Measurements from ENCODE around the gene ORAI1.
A peak's percentile ranks its signal among the peaks of the same experiment; 100 is the strongest.
"Not testable (repeated sequence)": the region's sequence is repeated elsewhere in the genome, so short reads cannot be mapped to it uniquely, and the experiment has no call there.

Gene ORAI1

DNA sequence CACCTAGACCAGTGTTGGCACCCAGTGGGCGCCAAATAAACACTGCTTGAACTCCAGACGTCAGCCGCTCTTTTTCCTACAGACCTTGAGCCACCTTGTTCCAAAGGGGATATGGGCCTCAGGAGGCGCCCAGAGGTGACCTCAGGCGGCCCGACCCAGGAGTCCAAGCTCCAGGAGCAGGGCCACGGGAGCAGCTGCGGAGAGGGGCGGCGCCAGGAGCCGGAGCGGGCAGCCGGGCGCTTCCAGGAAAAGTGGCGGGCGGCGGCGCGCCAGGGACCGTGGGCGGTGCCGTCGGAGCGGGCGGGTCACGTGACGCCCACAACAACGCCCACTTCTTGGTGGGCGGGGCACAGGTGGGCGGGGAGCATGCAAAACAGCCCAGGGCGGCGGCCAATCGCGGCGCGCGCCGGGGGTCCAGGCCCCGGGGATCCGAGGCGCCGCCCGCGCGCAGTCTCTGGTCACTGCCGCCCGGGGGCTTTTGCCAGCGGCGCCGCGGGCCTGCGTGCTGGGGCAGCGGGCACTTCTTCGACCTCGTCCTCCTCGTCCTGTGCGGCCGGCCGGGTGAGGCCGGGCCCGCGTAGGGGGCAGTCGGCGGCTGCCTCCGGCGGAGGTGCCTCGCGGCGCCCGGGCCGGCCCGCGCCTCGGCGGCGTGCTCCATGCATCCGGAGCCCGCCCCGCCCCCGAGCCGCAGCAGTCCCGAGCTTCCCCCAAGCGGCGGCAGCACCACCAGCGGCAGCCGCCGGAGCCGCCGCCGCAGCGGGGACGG lies at the start of gene ORAI1:
Gene ORAI1 (plus strand): TSS at position 444 of the 766 bp plus-strand sequence.
- peaks cover 42% of the 10 kb centered on the region for H3K36me3 Mint-ChIP-seq (ENCODE audit: low read depth)
- peak; percentile 98 for DNase-seq

DNA sequence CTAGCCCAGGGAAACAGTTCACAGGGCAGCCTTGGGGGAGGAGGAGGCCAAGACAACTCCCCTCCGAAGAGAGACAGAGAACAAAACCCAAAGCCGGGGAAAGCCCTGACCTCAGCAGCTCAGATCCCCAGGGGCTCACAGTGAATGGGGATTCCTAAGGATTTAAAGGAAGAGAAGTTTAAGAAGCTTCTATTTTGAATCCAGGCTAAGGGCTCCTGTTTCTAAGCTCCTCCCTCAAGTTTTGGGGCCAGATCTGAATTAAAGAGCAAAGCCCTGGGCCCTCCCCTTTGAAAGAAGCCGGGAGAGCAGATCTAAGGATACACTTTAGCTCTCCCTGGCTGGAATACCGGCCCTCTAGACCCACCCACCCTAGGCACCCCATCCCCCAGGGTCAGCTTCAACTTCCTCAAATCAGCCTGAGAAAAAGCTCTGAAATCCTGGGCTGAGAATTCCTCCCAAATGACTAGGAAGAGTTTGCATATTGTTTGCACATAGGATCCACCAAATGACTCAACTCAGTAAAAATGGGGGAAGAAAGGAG lies 49.4 kb upstream of the ORAI1 start:
- Mint-ChIP-seq H3K4me3 (peak overlapping the region; percentile 41), H3K36me3 (ENCODE audit: low read depth) (peaks cover 24% of the 10 kb centered on the region), H3K4me1 (ENCODE audit: low read depth) (peaks cover 24% of the 10 kb centered on the region), H3K27ac (peak overlapping the region; percentile 69), H3K9me3 (no peaks in the 10 kb centered on the region), H3K27me3 (no peaks in the 10 kb centered on the region)
- DNase-seq: no peak

More for the DNA sequence above, at the start of gene ORAI1:
- H3K9me3 Mint-ChIP-seq: no peaks in the 10 kb centered on the region
- H3K27me3 Mint-ChIP-seq: no peaks in the 10 kb centered on the region
- H3K27ac Mint-ChIP-seq: peak within 1 kb of the TSS; percentile 99
- peaks cover 45% of the 10 kb centered on the region for H3K4me1 Mint-ChIP-seq (ENCODE audit: low read depth)
- H3K4me3 Mint-ChIP-seq: peak within 1 kb of the TSS; percentile 94

DNA sequence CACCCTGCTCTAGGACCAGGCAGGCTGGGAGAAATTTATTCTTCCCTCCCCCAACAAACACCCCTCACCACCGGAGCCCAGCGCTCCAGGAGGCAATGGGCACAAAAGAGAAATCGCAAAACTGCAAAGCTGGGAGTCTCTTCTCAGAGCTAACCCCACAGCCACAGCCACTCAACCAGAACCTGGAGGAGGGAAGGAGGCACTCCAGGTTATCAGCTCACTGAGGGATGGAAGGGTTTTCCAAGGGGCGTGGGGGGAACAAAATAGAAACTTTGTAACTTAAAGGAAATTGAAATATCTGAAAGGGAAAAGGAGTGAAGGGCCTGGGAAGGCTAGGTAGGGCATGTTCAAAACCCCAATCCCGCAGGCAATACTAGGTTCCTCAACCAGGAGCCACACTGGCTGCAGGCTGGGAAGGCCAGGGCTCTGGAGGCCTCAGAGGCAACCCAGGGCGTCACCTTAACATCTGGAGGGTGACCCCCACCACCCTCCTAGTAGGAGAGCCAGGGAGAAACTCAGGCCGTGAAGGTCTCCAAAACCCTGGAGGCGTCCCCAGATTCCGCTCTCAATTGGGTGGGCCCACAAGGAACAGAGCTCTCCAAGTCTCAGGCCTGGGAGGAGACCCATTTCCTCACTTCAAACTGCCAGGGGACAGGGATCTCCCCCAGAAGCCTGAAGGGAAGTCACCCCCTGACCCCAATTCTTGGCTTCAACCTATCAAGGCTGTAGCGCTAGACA lies 48.7 kb upstream of the ORAI1 start:
- Mint-ChIP-seq H3K4me3 (peak overlapping the region; percentile 41), H3K9me3 (no peaks in the 10 kb centered on the region), H3K36me3 (ENCODE audit: low read depth) (peaks cover 20% of the 10 kb centered on the region), H3K27me3 (no peaks in the 10 kb centered on the region), H3K4me1 (ENCODE audit: low read depth) (peaks cover 29% of the 10 kb centered on the region), H3K27ac (peak overlapping the region; percentile 69)
- DNase-seq: no peak

DNA sequence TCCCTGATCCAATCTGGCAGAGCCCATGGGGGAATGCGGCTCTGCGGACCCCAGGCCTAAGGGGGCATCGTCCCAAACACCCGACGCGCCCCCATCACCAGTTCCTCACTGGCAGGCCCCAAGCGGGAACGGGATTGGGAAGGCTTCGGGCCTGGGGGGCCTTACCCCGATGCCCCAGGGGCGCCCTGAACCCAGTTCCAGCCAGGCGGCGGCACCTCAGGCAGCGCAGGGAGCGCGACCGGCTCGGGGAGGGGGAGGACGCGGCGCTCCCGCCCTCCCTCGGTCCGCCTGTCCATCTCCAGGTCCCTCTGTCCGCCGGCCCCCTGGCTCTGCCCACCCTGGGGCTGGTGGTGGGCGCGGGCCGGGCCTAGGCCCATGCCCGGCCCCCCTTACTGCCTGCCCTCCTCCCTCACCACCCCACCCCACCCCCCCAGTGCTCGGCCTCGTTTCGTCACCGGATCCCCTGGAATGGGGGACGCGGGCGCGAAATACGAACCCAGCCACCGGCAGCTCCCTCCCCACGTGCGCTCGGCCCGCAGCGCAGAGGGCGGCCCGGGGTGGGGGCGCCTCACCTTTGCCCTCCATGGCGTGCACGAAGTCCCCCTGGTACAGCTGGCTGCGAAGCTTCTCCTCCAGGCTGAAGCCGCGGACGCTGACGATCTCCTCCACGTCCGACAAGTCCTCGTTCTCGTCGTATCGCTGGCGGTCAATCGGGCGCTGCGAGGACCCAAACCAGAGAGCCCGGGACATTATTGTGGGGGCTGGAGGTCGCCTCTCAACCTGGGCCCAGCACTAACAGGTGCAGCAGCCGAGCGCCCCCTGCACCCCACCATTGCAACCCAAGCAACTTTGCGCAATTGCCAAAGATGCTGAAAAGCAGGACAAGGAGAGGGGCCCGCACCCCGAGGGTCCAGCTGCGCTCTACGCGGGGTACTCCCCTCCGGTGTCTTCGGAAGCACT lies 47.8 kb upstream of the ORAI1 start:
- peaks cover 20% of the 10 kb centered on the region for H3K36me3 Mint-ChIP-seq (ENCODE audit: low read depth)
- no peak for DNase-seq
- H3K27ac Mint-ChIP-seq: peak overlapping the region; percentile 83
- H3K27me3 Mint-ChIP-seq: no peaks in the 10 kb centered on the region
- peak overlapping the region; percentile 91 for H3K4me3 Mint-ChIP-seq
- H3K9me3 Mint-ChIP-seq: no peaks in the 10 kb centered on the region
- peaks cover 35% of the 10 kb centered on the region for H3K4me1 Mint-ChIP-seq (ENCODE audit: low read depth)

DNA sequence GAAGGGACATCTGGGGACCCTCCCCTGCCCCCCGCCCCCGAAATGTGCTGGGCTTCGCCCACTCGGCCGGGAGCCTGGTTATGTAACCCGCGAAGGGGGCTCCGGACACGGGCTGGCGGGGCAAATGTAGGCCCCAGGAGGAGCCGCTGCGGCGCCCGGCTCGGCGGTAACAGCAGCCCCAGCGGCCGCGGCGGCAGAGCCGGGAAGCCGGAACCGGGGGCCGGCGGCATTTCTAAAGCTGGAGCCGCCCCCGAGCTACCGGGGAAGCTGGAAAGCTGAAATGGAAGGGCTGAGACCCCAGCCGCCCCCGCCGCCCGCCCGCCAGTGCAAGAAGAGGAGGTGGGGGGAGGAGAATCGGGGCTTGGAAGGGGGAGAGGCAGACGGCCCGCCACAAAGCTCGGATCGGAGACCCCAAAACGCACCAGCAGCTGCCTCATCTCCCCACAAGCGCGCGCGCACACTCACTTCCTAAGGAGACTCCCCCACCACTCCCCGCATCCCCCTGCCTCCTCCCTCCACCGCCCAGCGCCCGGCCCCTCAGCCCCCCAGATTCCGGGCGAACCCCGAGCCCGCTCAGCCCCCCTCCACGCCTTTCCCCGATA lies 47.0 kb upstream of the ORAI1 start:
- H3K4me1 Mint-ChIP-seq (ENCODE audit: low read depth): peaks cover 37% of the 10 kb centered on the region
- H3K4me3 Mint-ChIP-seq: peak overlapping the region; percentile 91
- DNase-seq: peak; percentile 70
- peak overlapping the region; percentile 93 for H3K27ac Mint-ChIP-seq
- H3K9me3 Mint-ChIP-seq: no peaks in the 10 kb centered on the region
- no peaks in the 10 kb centered on the region for H3K27me3 Mint-ChIP-seq
- peaks cover 14% of the 10 kb centered on the region for H3K36me3 Mint-ChIP-seq (ENCODE audit: low read depth)

DNA sequence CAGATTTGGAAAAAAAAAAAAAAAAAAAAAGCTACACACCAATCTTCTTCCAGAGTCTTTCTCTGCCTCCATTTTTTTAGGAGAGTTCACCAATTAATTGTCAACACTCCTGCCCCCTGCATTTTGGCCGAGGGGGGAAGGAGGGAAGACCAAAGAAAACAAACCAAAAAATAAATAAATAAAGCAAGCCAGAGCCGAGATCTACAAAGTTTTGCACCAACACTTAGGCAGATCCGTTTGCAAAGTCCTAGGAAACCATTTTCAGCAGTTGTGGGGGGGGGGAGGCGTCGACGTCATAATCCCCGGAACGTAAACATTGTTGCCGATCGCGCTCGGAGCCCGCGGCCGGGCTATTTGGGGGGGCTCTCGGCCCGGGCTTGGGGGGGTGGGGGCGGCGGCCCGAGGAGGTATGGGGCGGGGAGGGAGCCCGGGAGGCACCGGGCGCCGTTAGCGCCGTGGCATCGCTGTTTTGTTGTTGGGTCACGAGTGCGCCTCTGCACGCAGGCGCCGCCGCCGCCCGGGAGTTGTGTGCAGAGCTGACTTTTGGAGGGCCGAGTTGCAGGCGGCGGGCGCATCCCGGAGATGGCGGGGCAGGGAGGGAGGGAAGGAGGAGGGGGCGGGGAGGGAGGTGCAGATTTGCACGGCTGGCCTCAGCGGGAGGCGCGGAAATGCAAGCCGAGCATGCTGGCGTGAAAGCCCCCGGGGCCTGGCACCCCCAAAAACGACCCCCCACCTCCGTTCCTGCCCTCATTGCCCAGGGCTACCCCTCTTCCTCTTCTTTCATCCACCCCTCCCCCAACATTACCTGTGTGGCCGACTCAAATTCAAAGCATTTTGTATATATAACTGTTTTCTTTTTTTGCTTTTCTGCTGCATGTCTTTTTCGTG lies 46.1 kb upstream of the ORAI1 start:
- Mint-ChIP-seq H3K4me3 (peak overlapping the region; percentile 91), H3K36me3 (ENCODE audit: low read depth) (peaks cover 4% of the 10 kb centered on the region), H3K27me3 (no peaks in the 10 kb centered on the region), H3K27ac (peak overlapping the region; percentile 93), H3K9me3 (no peaks in the 10 kb centered on the region), H3K4me1 (ENCODE audit: low read depth) (peaks cover 37% of the 10 kb centered on the region)
- DNase-seq: peak; percentile 79

DNA sequence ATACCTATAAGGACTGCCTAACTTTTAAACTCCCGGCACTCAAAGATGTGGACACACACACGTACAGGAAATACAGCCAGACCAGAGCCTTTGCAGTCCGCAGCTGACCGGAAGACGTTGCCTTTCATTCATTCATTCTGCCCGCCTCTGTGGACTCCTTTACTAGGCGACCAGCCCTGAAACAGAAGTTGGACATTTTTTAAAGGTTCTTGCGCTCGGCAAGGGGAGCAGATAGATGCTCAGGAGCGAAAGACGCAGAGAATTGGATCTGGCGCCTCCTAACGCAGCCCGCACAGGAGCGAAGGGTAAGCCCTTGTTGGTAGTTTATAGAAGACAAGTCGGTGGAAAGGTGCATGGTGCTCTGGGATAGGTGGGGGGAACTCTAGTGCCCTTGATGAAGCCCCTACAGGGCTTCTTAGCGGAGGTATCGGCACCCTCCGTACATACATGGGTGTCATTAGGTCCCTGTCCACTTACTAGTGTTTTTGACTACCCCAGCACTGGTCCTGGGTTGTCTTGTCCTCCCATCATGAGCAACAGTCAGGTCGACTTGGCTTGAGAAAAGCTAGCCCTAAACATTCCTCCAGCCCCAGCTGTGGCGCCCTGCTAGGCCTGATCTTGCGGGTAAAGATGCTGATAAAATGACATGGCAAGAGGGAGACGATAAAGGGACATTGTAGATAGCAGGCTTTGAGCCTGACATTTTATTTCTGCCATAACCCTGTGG lies 45.2 kb upstream of the ORAI1 start, which contains the start of gene KDM2B:
Gene KDM2B (minus strand): TSS at position 65 of the 727 bp plus-strand sequence. CDS start 112 bp downstream, outside the sequence.
- DNase-seq: peak; percentile 58
- H3K4me1 Mint-ChIP-seq (ENCODE audit: low read depth): peaks cover 40% of the 10 kb centered on the region
- H3K9me3 Mint-ChIP-seq: no peaks in the 10 kb centered on the region
- no peaks in the 10 kb centered on the region for H3K27me3 Mint-ChIP-seq
- peaks cover 2% of the 10 kb centered on the region for H3K36me3 Mint-ChIP-seq (ENCODE audit: low read depth)
- H3K27ac Mint-ChIP-seq: peak within 1 kb of the TSS; percentile 93
- peak within 1 kb of the TSS; percentile 91 for H3K4me3 Mint-ChIP-seq

DNA sequence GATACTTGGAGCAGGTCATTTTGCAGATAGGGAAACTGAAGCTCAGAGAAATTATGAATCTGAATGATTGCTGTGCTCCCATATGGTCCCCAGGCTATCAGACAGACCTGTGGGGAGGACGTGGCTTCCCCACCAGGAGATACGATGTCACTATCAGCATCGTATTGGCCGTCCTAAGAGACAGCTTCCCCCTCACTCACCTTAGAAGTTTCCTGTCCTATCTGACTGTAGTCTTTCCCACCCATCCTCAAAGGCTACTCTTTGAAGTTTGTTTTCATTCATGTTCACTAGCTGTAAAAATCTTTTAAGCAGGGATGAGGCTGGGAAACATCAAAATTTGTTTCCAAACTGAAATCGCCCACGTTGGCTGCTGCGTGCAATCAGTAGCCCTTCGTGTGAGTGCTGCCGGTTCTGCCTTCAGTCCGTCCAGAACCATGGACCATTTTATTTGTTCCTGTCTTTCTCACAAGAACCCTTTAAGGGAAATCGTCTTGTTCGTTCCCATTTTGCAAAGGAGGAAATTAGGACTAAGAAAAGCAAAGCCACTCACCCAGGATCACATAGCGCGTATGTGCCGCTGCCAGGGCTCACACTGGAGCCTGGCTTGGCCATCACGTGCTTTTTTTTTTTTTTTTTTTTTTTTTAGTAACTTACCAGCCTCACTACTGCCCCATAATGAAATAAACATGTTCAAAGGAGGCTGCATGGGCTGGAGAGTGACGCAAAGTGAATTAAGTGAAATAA lies 44.5 kb upstream of the ORAI1 start:
- Mint-ChIP-seq H3K27me3 (no peaks in the 10 kb centered on the region), H3K4me3 (peak overlapping the region; percentile 91), H3K4me1 (ENCODE audit: low read depth) (peaks cover 40% of the 10 kb centered on the region), H3K9me3 (no peaks in the 10 kb centered on the region), H3K27ac (peak overlapping the region; percentile 65), H3K36me3 (ENCODE audit: low read depth) (peaks cover 2% of the 10 kb centered on the region)
- DNase-seq: no peak

DNA sequence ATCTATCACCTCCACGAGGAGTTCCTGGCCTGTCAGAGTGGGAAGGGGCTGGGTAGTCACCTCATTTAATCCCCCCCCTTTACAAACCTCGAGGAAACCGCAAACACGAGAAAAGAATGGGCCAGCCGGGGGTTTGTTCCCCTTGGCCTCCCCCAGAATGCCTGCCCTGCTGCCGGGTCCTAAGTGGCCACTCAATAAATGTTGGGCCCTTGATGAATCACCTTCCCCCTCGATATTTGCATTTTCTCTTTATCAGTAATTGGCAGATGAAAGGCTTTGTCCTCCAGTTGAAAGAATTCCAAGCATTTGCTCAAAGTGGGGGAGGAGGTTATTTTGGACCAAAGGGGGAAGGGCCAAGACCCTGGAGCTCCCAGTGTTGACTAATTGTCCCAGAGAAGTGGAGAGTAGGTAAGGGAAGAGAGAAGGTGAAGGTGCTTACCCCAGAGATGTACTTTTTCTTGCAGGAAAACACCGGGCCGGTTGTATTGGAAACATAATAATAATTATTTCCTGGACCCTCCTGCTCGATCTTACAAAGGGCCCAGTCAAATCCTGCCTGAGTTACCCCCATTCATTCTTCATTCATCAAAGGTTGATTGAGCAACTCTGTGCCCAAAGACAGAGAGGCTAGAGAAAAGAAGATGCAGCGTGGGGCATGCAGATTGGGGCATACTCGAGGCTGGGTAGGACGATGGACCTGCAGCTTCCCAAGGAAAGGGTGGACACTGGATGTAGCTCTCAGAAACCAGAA lies 43.6 kb upstream of the ORAI1 start:
- DNase-seq: no peak
- Mint-ChIP-seq H3K36me3 (ENCODE audit: low read depth) (peaks cover 2% of the 10 kb centered on the region), H3K4me1 (ENCODE audit: low read depth) (peaks cover 36% of the 10 kb centered on the region), H3K27ac (peak overlapping the region; percentile 50), H3K9me3 (no peaks in the 10 kb centered on the region), H3K4me3 (peak overlapping the region; percentile 53), H3K27me3 (no peaks in the 10 kb centered on the region)

DNA sequence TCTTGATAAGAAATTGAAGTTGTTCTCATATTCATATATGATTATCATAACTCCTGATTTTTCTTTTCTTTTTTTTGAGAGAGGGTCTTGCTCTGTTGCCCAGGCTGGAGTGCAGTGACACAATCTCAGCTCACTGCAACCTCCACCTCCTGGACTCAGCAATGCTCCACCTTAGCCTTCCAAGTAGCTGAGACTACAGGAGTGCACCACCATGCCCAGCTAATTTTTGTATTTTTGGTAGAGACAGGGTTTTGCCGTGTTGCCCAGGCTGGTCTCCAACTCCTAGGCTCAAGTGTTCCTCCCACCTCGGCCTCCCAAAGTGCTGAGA lies 43.0 kb upstream of the ORAI1 start:
- H3K9me3 Mint-ChIP-seq; H3K27ac Mint-ChIP-seq; DNase-seq; H3K4me3 Mint-ChIP-seq; H3K27me3 Mint-ChIP-seq; H3K36me3 Mint-ChIP-seq (ENCODE audit: low read depth): not testable (repeated sequence)
- peaks cover 34% of the 10 kb centered on the region for H3K4me1 Mint-ChIP-seq (ENCODE audit: low read depth)

DNA sequence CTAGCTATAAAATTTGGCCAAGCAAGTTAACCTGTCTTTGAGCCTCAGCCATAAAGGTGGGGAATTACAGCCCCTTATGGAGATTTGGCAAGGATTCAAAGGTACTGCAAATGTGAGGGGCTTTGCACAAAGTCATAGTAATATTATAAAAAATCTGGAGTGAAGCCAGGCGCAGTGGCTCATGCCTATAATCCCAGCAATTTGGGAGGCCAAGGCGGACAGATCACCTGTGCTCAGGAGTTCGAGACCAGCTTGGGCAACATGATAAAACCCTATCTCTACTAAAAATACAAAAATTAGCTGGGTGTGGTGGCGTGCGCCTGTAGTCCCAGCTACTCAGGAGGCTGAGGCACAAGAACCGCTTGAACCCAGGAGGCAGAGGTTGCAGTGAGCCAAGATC lies 41.4 kb upstream of the ORAI1 start:
- H3K9me3 Mint-ChIP-seq; H3K36me3 Mint-ChIP-seq (ENCODE audit: low read depth); DNase-seq; H3K4me3 Mint-ChIP-seq; H3K27ac Mint-ChIP-seq; H3K27me3 Mint-ChIP-seq: not testable (repeated sequence)
- peaks cover 35% of the 10 kb centered on the region for H3K4me1 Mint-ChIP-seq (ENCODE audit: low read depth)
